RWPE1 (cell line): Measurements from ENCODE around the gene PDHB.

Source experiments
- CTCF ChIA-PET: fragments of 350-600 bp; sonication (Branson Sonifier 250); formaldehyde crosslinking; extraction: SDS; loops from one replicate; lab custom pipeline; 2021; lab: Yijun Ruan, JAX
- POLR2A ChIA-PET: fragments of 400-600 bp; formaldehyde crosslinking; extraction: SDS; loops from one replicate; lab custom pipeline; 2020; ENCODE audit warnings: antibody characterized with exemption; ENCODE audit not compliant: low non-redundant PET; lab: Yijun Ruan, JAX
- DNase-seq: peaks from one replicate; pipeline ENCODE4 v3.0.0; 2012; ENCODE audit warnings: low spot score
- H3K27ac ChIP-seq: fragments of 450-650 bp; 2 replicates; pipeline ENCODE4 v1.5.1; 2017
- CTCF ChIP-seq: fragments of 450-650 bp; conservative IDR thresholded peaks from 2 replicates; pipeline ENCODE4 v1.5.1; 2017; ENCODE audit warnings: low read depth, mild to moderate bottlenecking

The PDHB gene

GRCh38 chr3:58408906-58409305 is 24.7 kb downstream of the PDHB start:
- TF ChIP-seq CTCF = no peak
- no peak overlapping the region for H3K27ac ChIP-seq
- CTCF ChIA-PET = interaction anchor here (0.5 to 0.7 kb wide), 2 partner anchors 101 to 192 kb away, joined by 4 to 6 read pairs; no protein-coding TSS in a partner anchor
- no peak for DNase-seq
- POLR2A ChIA-PET = no interaction called here

- CTCF ChIA-PET = no interaction called here
Observed at GRCh38 chr3:58404396-58404795, 29.2 kb downstream of the PDHB start.

GRCh38 chr3:58403513-58404109 is 30.0 kb downstream of the PDHB start:
- H3K27ac ChIP-seq = no peak overlapping the region
- POLR2A ChIA-PET = interaction anchor here (0.6 kb wide), 1 partner anchor 167 kb away, joined by 4 read pairs; no protein-coding TSS in a partner anchor

More at GRCh38 chr3:58404396-58404795, 29.2 kb downstream of the PDHB start:
- DNase-seq = peak; percentile 14
- H3K27ac ChIP-seq = no peak overlapping the region
- POLR2A ChIA-PET = no interaction called here
- TF ChIP-seq CTCF = no peak

GRCh38 chr3:58398669-58399333 is 34.8 kb downstream of the PDHB start:
- ChIA-PET POLR2A (no interaction called here), CTCF (no interaction called here)
- H3K27ac ChIP-seq = no peak overlapping the region
- no peak for TF ChIP-seq CTCF
- no peak for DNase-seq

More at GRCh38 chr3:58403513-58404109, 30.0 kb downstream of the PDHB start:
- CTCF ChIA-PET = no interaction called here
- DNase-seq = no peak
- TF ChIP-seq CTCF = no peak

- POLR2A ChIA-PET = no interaction called here
- CTCF ChIA-PET = interaction anchor here (0.7 kb wide), 1 partner anchor 87 kb away, joined by 4 read pairs; no protein-coding TSS in a partner anchor
- no peak for TF ChIP-seq CTCF
- H3K27ac ChIP-seq = no peak overlapping the region
- DNase-seq = no peak
Observed at GRCh38 chr3:58394339-58394738, 39.3 kb downstream of the PDHB start.

GRCh38 chr3:58392181-58392580 is 41.5 kb downstream of the PDHB start:
- H3K27ac ChIP-seq = no peak overlapping the region
- ChIA-PET CTCF (interaction anchor here (0.7 kb wide), 1 partner anchor 86 kb away, joined by 3 read pairs; the partner anchor contains the start of genes HTD2 and RPP14), POLR2A (no interaction called here)
- TF ChIP-seq CTCF = no peak
- no peak for DNase-seq
